ENCODE results near the gene ARF3. TPM values are rescaled to one million over a fixed set of nuclear protein-coding genes. Genes with fewer than 3 reads are reported as not detected.

The ARF3 gene
- total RNA-seq, 1 experiment from 2014 or later = 263 TPM

GRCh38 chr12:48999371-49000131 lies 42.3 kb upstream of the ARF3 start, which contains the start of gene DDN:
Gene DDN (minus strand): TSS chr12:48999375. CDS start chr12:48999287, 88 bp downstream.
- no peak within 1 kb of the TSS for H4K8ac ChIP-seq (replicated peaks; ENCODE audit: insufficient read length, low read depth, low read length)
- H3K23me2 ChIP-seq (ENCODE audit: insufficient read length, low read depth, low read length, poor library complexity, severe bottlenecking) = peaks cover 27% of the 10 kb centered on the region
- Mint-ChIP-seq H3K36me3 (ENCODE audit: insufficient read depth in 1 of 3, low read depth in 3 of 3) (peaks cover 6 to 13% (median 7%) of the 10 kb centered on the region in 3 experiments; a peak in 5 of 7 replicates), H3K27ac (no peak within 1 kb of the TSS), H3K27me3 (ENCODE audit: low read depth) (peaks cover 69% of the 10 kb centered on the region), H3K4me3 (peak within 1 kb of the TSS; percentile 56 to 80), H3K9me3 (0 out of 5 replicates have a peak, but pooled peaks cover 0 to 4% of the 10 kb centered on the region in 2 experiments), H3K4me1 (peaks cover 13 to 33% of the 10 kb centered on the region in 2 experiments)
- H3K14ac ChIP-seq (ENCODE audit: insufficient read depth, low read length) = no peak within 1 kb of the TSS
- H3T11ph ChIP-seq (ENCODE audit: low read length) = no peak within 1 kb of the TSS
- H2BK12ac ChIP-seq (ENCODE audit: insufficient read length, low read depth, low read length) = no peak within 1 kb of the TSS
- peak; percentile 26; the same call in 2 of the 3 replicates for TF ChIP-seq CTCF (conservative IDR thresholded peaks at IDR 0.05)
- no peak within 1 kb of the TSS for H3K56ac ChIP-seq (ENCODE audit: insufficient read length, low read depth, low read length)
- H3K79me2 ChIP-seq (ENCODE audit: insufficient read depth, low read length) = no peaks in the 10 kb centered on the region
- H3K27me3 ChIP-seq (ENCODE audit: insufficient read depth, low read length) = peaks cover 37% of the 10 kb centered on the region; the same call in 1 of the 2 replicates
- peak; percentile 61 for DNase-seq
- no CpG with 5 or more reads among the region's 30 CpGs for WGBS (ENCODE audit: extremely low coverage, insufficient read length, low lambda C conversion rate)
- H3K9me3 ChIP-seq (ENCODE audit: control insufficient read depth, low read depth, low read length) = no peaks in the 10 kb centered on the region
- no peaks in the 10 kb centered on the region for H4K20me1 ChIP-seq (ENCODE audit: control insufficient read depth, insufficient read depth, insufficient read length)
- H3K23ac ChIP-seq (ENCODE audit: insufficient read length, low read depth, low read length) = no peak within 1 kb of the TSS
- H4K91ac ChIP-seq (ENCODE audit: insufficient read length, low read depth, low read length) = no peak within 1 kb of the TSS
- no peak within 1 kb of the TSS for H2AFZ ChIP-seq (ENCODE audit: low read length)
- H3K18ac ChIP-seq (ENCODE audit: insufficient read length, low read depth, low read length) = no peak within 1 kb of the TSS
- no peak within 1 kb of the TSS for H2BK20ac ChIP-seq (ENCODE audit: low read depth, low read length, poor library complexity, severe bottlenecking)
- H2AK5ac ChIP-seq (ENCODE audit: insufficient read length, low read length) = no peak within 1 kb of the TSS
- no peak within 1 kb of the TSS for H2BK120ac ChIP-seq (ENCODE audit: low read depth, low read length, poor library complexity, severe bottlenecking)
- no peak within 1 kb of the TSS for H3K9ac ChIP-seq (ENCODE audit: extremely low read depth, insufficient read length, low read length)
- H3K4ac ChIP-seq (ENCODE audit: low read depth, low read length) = no peak within 1 kb of the TSS
- H3K4me1 ChIP-seq (ENCODE audit: insufficient read depth, low read length) = no peaks in the 10 kb centered on the region
- H3K79me1 ChIP-seq (ENCODE audit: insufficient read depth, low read depth, low read length, poor library complexity, severe bottlenecking) = no peaks in the 10 kb centered on the region
- H3K27ac ChIP-seq (ENCODE audit: insufficient read length, low read depth, low read length) = no peak within 1 kb of the TSS
- no peak within 1 kb of the TSS; the same call in 1 of the 2 replicates for H2BK15ac ChIP-seq (ENCODE audit: low read depth, low read length)
- H2BK5ac ChIP-seq (ENCODE audit: insufficient read length, low read length) = no peak within 1 kb of the TSS
- H3K4me2 ChIP-seq (ENCODE audit: insufficient read depth, insufficient read length, low read length) = peak within 1 kb of the TSS; percentile 58
- H4K5ac ChIP-seq (ENCODE audit: insufficient read length, low read depth, low read length) = no peak within 1 kb of the TSS
